ENCODE results near the gene ASB11.

The ASB11 gene

DNA sequence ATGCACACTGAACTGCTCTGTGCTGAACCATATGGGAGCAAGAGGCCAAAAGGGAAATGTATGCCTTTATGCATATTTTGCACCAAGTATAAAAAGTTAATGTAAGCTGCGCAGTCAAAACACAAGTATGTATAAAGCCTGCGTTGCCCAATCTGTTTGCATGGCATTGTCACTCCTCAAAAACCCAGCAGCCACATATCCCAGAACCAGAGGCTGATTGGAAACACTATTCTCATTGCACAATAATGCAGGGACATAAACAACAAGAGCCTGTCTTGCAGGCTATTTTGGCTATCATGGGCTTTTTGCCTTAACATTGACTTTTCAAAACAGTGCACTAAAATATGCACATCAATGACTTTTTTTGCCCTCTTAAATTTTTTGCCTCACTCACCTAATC is 40.5 kb downstream of the ASB11 start:
- TF ChIP-seq, protein P1, sequence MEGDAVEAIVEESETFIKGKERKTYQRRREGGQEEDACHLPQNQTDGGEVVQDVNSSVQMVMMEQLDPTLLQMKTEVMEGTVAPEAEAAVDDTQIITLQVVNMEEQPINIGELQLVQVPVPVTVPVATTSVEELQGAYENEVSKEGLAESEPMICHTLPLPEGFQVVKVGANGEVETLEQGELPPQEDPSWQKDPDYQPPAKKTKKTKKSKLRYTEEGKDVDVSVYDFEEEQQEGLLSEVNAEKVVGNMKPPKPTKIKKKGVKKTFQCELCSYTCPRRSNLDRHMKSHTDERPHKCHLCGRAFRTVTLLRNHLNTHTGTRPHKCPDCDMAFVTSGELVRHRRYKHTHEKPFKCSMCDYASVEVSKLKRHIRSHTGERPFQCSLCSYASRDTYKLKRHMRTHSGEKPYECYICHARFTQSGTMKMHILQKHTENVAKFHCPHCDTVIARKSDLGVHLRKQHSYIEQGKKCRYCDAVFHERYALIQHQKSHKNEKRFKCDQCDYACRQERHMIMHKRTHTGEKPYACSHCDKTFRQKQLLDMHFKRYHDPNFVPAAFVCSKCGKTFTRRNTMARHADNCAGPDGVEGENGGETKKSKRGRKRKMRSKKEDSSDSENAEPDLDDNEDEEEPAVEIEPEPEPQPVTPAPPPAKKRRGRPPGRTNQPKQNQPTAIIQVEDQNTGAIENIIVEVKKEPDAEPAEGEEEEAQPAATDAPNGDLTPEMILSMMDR (IDR thresholded peaks at IDR 0.05), result no peak

DNA sequence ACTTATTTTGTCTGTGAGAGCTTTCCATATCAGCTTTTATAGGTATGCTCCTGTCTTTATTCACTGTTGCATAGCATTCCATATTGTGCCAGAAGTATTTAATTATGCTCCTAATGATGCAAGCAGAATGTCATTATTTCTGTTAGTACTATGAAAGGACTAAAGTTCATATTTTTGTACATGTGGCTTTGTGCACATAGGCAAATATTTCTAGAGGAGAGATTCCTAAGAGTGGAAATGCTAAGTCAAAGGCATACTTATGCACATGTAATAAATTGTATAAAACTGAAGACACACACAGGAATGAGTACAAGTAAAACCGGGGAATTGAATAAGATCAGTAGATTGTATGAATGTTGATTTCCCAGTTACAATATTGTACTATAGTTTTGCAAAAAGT is 43.7 kb downstream of the ASB11 start:
- TF ChIP-seq, protein P1 (IDR thresholded peaks at IDR 0.05), result no peak

DNA sequence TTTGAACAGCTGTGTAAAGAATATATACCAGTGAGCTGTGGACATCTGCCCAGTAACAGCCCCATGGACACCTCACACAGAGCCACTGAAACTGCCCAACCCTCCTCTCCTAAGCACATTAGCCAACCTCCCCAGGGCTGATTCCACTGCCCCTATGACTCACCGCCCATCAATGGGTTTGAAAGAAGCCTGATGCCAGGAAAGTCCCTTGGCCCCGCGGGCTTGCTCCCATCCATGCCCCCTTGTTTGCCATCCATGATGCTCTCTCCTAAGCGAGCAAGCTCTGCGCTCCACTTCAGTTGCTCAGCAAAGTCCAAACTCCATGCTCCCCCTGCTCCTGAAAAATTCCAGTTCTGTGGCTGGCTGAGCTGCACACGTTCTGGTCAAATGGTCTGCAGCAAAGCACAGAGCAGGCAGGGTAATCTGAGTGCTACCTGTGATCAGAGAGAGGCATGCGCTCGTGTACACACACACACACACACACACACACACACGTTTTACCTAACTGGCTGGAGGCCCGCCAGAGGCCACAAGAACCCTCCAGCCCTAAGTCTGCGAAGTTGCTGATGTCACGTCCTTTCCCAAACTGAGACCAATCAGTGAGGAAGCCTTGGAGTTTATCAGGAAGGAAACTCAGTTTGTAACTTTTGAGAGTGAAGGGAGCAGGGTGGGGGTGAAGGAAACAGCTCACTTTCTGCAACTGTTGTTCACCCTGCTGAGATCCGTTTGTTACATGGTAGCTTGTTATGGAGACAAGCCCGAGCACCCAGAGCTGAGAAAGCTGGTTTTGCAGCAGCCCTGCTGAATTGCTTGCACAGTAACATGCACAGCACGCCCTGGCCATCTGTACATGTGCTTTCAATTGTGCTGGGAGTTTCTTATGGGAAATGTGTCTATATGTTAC is 45.6 kb downstream of the ASB11 start, which contains the start of gene ASB9:
ASB9 (minus strand) TSS at position 466 of the 904 bp plus-strand sequence; CDS start at position 257, 209 bp downstream.
- TF ChIP-seq, protein P1 (IDR thresholded peaks at IDR 0.05), result no peak

DNA sequence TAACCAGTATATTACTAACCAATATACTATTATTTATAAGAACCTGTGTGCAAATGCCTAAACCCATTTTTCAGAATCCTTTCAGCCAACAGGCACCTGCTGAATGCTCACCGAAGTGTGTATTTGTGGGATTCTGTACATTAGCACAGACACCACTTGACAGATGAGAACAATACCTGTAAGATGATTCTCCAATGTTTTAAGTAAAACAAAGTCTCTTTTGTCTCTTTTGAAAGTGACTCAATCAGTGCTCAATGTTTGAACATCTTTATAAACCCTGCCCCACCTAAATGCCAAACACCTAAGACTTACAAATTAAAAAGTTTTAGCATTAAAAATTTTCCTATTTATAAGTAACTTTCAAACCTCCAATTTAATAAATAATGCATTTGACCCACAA is 46.3 kb downstream of the ASB11 start:
- TF ChIP-seq, protein P1 (IDR thresholded peaks at IDR 0.05), result no peak

DNA sequence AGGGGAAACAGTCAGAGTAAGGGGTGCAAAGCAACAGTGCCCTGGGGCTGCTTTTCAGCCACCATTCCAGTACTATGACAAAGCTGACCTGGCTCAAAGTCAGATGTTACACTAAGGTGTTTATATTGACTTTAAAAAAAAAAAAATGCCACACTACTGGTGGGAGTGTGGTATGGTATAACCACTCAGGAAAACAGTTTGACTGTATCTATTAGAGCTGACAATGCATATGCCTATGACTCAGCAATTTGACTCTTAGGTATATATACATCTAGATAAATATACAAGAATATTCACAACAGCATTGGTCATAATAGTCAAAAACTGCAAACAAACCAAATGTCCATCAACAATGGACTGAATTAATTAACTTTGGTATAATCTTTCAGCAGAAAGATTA is 60.6 kb downstream of the ASB11 start:
- TF ChIP-seq, protein P1 (IDR thresholded peaks at IDR 0.05), result no peak

DNA sequence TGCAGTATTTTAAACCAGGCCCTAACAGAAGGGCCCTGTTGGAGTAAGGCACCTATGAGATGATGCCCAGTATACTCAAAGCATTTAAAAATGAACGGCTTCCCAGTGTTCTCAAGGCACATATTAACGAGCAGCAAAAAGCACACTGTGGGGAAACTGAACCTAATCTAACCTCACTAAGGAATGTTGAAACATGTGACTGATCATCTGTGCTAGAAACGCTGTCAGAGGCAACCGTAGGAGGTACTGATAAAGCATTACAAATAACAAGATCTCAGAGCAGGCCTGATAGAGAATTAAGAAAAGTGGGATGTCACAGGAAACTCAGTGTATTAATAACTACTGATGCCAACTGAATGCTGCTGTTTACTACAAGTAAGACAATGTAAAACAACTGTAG is 69.5 kb downstream of the ASB11 start:
- TF ChIP-seq, protein P1 (IDR thresholded peaks at IDR 0.05), result no peak

DNA sequence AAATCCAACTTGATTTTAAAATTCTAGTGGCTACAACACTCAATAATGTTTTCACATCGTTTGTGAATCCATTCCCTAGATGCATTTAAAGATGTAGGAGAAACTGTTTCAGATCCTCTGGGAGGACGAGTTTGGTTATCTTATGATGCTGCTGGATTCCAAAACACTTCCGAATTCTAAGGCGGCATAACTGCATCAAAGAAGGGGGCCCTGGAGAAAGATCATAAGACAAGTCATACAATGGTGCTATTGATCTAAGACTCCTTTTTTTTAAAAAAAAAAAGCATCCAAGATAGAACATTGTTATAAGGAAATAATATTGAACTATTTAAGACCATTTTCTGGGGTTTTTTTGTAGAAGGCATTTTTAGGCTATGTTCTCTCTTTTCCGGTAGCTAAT is 71.0 kb downstream of the ASB11 start:
- TF ChIP-seq, protein P1 (IDR thresholded peaks at IDR 0.05), result no peak

Measured in LNCAP (cell line).